ENCODE measurements around the gene STXBP4.

Gene STXBP4, protein sequence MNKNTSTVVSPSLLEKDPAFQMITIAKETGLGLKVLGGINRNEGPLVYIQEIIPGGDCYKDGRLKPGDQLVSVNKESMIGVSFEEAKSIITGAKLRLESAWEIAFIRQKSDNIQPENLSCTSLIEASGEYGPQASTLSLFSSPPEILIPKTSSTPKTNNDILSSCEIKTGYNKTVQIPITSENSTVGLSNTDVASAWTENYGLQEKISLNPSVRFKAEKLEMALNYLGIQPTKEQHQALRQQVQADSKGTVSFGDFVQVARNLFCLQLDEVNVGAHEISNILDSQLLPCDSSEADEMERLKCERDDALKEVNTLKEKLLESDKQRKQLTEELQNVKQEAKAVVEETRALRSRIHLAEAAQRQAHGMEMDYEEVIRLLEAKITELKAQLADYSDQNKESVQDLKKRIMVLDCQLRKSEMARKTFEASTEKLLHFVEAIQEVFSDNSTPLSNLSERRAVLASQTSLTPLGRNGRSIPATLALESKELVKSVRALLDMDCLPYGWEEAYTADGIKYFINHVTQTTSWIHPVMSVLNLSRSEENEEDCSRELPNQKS

DNA sequence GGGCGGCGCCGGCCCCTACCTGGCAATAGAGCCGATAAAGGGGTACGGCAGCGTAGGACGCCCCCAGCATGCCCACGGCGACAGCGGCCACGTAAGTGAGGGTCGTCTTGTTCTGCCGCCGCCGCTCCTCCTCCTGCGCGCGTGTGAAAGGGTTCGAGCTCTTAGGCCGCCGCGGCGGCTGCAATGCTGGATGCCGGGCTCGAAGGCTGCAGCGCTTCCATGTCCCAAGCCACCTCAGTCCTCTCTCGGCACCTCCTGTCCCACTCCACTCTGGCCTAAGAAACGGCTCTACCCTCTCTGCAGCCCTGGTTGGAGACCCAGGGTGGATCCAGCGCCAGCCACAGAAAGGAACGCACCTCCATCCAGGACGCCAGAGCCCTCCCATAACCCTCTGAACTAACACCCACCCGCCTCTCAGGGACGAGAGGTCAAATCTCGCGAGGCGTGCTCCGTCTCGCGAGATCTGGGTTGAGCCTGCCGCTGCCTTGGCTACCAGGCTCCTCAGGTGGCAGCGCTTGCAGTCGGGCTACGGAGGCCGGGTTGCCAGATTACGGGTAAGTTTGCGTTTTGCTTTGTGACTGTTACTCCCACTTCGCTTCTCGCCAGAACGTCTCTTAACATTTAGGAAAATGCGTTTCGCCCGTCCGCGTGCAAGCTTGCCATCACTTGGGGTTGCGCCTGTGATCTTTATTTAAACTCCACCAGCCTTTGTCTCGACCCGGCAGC lies at the start of gene STXBP4, which contains the start of gene COX11:
TSS of gene STXBP4 (plus strand) at position 504 of the 726 bp plus-strand sequence. CDS start 17,455 bp downstream, outside the sequence.
TSS of gene COX11 (minus strand) at position 393 of the 726 bp plus-strand sequence. CDS start at position 385, 8 bp downstream.
- peak; percentile 90 for DNase-seq
- ATAC-seq, result peak; percentile 95

DNA sequence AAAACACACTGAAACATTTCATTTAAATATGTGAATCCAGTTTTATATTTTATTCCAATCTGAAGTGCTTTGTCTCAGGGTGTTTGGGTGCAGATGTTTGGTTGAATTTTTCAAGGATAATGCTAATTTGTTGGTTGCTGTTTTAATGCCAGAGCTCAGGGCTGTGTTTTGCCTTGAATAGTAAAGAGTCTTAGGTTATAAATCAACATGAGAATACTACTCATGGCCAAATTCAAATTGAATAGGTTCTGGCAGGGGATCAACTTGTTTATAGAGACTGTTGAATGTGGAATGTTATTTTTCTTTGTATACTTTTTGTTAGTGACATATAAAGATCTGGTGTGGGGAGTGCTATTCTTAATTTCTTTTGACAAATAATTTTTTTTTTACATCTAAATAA lies 49.1 kb upstream of the STXBP4 start:
- DNase-seq, result no peak
- no peak for ATAC-seq

DNA sequence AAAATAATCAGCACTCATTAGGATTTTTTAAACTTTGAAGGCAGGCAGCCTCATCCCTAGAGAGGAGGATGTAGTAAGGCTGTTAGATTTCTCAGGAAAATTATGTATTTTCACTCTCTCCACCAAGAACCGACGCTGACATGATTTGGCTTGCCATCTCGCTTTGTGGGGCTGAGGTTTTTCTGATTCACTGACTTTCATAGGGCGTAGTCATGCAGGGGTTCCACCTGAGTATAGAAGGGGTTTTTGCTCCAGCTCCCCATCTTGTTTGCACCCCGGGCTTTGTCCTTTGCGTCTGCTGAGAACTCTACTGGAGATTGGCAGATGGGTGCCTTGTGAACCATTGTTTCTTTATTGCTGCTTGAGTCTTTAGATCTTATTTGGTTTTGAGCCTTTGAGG lies 47.7 kb upstream of the STXBP4 start:
- ATAC-seq (no peak), DNase-seq (no peak)

DNA sequence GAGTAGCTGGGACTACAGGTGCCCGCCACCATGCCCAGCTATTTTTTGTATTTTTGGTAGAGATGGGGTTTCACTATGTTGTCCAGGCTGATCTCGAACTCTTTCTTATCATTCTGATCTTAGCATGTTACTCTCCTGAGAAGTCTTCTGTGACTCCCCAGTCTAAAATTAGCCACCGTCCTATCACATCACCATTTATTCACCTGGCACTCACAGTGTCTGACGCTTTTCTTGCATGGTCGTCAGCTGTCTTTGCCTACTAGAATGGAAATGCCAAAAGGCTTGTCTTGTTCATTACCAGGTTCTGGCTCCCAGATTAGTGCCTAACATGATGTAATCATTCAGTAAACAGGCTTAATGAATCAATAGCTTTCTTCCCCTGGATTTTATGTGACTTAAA lies 44.2 kb upstream of the STXBP4 start:
- no peak for ATAC-seq
- no peak for DNase-seq

DNA sequence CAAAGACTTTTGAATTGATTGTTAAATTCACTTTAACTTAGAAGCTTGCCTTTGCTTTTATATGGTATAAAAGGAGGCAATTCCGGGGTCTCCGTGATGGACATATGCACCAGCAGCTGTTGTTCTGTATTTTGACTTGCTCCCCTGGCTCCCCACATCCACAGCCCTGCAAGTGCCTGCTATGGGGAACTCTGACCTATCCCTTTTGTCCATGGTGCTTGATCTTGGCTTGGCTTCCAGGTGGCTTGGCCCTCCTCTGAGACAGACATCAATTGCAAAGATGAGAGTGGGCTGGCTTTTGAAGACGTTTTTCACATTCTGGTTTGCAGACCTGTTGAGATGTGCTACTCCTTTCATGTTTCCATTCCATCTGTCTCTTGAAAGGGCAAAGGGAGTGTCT lies 41.0 kb upstream of the STXBP4 start:
- DNase-seq, result no peak
- ATAC-seq, result no peak

DNA sequence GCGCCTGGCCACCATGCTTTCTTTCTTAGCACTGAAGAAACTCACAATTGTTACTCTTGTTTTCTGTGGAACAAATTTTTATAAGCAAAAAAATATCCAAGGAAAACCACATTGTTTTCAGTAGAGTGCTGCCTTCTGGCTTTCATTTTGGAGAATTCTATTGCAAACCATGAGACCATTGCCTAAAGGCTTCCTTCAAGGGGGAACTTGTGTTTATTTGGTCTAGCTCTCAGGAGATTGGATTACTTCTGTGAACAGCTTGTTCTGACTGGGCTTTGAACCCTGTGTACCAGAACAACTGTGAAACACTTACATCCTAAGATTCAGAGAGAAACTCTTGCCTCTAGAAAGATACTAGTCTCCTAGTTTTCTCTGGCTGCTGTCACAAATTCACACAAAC lies 35.9 kb upstream of the STXBP4 start:
- ATAC-seq, result no peak
- no peak for DNase-seq

DNA sequence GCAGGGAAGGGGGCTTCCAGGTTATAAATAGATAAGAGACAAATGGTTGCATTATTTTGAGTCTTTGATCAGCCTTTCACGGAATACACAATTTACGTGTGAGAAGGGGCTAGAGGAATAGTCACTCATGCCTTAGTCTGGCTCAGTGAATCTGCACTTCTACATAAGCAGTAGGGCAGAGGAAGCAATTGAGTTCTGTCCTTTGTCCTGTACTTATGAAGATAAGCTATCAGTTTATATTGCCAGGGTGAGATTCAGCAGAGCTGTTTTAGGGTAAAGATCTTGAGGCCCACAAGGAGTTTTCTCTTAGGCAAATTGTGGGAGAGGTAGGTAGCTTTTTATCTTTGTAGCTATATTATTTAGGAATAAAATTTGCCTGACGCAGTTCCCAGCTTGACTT lies 34.6 kb upstream of the STXBP4 start:
- DNase-seq, result no peak
- no peak for ATAC-seq

DNA sequence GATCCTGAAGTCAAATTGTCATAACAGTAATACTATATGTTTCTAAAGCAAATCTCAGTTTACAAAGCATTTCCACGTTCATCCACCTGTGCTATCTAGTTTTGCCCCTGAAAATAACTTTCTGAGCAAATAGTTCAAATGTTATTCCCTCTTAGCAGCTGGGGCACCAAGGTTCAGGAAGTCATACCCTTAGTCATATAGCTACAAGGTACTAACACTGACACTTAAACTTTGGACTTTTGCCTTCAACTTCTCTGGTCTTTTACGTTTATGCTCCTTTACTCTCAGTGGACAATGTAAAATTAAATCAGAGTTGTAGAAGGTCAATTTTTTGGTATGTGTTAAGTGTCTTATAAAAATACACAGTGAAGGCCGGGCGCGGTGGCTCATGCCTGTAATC lies 33.1 kb upstream of the STXBP4 start:
- ATAC-seq (no peak), DNase-seq (no peak)

DNA sequence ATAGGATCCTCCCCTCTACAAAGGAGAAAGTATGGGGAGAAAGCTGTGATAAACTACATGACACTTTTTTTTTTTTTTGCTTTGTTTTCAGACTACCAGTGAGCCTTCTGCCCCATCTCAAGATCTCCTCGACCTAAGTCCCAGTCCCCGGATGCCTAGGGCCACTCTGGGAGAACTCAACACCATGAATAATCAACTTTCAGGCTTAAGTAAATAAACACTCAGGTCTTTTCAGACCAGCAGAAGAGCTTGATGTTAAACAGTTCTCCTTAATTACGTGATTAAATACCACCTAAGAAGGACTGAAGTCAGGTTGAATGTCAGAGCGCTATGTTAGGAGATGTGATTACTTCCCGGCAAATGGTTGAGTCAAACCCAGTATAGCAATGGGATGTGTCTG lies 31.5 kb upstream of the STXBP4 start:
- ATAC-seq (no peak), DNase-seq (no peak)

DNA sequence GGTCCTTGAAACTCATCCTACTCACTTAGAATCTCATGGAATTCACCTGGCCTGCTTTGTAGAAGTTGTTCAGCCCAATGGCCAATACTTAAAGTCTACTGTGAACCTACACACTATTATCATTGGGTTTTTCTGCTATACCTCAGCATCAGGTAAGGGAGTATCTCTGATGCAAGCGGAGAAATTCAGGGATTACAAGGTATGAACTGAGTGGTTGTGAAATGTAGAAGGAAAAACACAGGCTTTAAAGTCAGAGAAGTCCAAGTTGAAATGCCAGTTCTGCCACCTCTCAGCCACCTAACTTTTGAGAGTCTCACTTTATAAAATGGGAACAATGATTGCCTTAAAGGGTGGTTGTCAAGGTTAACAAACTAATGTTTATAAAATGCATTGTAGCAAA lies 31.1 kb upstream of the STXBP4 start:
- no peak for ATAC-seq
- DNase-seq, result no peak

DNA sequence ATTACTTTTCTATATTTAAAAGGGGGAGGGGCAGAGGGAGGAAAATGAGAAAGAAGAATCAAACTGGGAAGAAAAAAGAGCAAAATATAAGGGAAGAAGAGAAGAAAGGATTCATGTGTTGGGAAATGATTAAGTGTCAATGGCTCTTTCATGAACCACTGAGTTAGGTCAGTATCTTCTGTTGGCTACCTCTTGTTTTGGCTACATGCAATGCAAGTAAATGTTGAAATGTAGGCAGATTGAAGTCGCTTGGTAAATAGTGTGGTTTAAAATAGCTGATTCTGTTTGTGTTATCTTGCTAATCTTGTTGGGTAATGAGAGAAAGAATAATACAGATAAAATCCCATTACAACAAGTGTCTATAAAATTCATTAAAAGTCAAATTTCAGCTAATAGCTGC lies 27.3 kb upstream of the STXBP4 start:
- DNase-seq (no peak), ATAC-seq (no peak)

DNA sequence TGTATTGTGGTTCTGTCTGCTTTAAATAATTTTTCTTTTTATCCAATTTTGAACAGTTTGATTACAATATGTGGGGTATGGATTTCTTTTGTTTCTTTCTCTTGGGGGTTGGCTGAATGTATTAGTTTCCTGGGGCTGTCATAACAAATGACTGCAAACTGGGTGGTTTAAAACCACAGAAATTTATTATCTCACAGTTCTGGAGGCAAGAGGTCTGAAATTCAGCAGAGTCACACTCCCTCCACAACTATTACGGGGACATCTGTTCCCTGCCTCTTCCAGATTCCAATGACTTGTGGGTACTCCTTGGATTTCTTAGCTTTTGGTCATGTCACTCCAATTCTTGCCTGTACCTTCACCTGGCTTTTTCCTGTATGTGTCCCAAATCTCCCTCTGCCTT lies 23.8 kb upstream of the STXBP4 start:
- ATAC-seq (no peak), DNase-seq (no peak)

DNA sequence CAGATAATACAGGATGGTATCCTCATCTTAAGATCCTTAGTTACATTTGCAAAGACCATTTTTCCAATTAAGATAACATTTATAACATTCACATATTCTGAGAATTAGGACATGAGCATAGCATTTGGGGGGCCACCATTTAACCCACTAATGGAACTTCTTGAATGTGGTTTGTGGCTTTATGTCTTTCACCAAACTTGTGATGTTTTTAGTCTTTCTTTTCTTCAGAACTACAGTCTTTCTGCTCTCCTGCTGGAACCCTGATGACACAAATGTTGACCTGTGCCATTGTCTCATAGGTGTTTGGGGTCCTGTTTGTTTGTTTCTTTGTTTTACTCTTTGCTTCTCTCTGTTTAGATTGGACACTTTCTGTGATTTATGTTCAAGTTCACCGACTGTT lies 23.3 kb upstream of the STXBP4 start:
- ATAC-seq (no peak), DNase-seq (no peak)

DNA sequence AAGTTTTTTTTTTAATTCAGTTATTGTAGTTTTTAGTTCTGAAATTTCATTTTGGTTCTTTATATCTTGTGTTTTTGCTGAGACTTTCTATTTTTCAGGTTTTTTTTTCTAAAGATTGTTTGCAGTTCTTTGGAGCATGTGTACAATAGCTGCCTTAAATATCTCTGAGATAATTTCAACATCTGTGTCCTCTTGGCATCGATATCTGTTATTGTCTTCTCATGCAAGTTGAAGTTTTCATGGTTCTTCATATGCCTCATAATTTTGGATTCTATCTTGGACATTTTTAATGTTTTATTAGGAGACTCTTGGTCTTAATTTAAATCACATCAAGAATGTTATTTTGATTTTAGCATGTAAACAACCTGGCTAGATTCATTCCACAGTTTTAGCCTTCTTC lies 22.9 kb upstream of the STXBP4 start:
- no peak for DNase-seq

DNA sequence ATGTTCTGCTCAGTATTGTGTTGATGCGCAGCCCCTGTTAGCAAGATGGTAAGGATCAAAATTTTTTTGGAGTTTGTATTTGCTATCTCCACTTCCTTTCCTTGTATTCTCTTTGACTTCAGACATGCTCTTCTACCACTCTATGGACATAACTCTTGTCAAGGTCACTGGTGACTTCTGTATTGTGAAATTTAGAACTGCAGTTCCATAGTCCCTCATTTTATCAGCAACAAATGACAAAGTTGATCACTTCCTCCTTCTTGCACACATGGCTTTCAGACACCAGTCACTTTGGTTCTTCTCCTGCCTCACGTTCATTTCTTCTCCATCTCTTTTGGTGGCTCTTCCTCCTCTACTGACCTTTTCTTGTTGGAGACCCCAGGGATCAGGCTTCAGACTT lies 21.2 kb upstream of the STXBP4 start:
- ATAC-seq (no peak), DNase-seq (no peak)

More for the DNA sequence above, 22.9 kb upstream of the STXBP4 start:
- no peak for ATAC-seq

DNA sequence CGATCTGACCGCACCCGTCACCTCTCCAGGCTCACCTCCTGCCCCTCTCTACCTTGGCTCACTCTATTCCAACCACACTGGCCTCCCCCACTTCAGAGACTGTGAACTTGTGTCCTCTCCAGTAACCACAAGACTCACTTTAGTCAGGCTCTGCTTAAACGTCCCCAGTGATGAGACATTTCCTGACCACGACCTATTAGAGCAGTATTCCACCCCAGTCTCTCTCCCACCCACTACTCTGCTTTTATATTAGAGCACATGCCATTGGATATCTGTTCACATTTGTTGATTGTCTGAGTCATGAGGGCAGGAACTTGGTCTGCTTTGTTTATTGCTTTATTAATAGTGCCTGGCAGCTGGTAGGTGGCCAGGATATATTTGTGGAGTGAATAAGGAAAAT lies 20.2 kb upstream of the STXBP4 start:
- DNase-seq (no peak), ATAC-seq (peak; percentile 80)

DNA sequence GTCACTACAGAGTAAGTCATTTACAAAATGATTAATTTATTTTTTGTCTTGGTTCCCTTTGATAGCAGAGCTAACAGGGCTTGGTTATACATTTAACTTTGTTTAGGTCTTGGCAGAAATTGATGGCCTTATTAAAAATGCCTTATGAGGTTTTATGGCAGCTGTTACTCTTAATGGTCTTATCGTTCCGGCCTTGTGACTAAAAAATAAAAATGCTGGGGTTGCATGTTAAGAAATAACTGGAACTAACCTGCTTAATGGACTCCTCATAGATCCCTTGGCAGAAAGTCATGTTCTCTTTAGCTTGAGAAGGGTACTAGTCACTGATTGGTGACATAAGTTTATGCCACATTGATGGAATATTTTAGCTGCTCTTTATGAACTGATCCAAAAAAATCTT lies 18.4 kb upstream of the STXBP4 start:
- ATAC-seq, result no peak

DNA sequence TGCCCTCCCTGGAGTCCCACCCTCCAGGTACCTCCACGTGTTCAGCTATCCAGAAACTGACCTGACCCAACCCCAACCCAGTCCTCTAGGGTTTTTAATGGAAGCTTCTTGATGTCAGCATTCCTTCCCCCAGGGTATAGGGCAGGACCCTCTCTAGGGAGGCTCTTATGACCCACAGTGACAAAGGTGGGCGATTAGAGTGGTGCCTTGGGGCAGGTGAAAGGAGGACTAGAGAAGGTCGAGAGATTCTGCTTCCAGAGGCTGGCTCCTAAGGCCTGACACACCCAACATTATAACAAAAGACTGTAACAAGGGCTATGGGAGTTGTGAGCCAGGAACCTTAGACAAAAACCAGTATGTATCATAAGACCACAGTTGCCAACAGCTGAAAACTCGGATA lies 17.3 kb upstream of the STXBP4 start:
- ATAC-seq (no peak), DNase-seq (no peak)

More for the DNA sequence above, 18.4 kb upstream of the STXBP4 start:
- DNase-seq, result no peak

DNA sequence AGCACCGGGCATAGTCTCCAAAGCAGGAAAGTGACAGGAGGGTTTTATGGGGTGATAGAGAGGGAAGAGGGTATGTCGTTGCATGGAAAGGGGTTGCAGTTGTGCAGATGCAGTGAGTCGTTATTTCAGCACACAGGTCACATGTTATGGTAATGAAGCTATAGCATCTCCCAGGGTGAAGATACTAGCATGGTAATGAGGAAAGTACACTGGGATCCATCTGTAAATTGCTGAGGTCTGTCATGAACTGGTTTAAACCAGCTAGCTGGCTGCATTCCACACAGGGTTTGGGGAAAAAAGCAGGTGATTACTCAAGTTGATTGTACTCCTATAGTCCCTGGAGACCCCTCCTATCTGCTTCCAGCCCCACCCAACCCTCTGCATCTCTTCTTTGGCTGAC lies 11.8 kb upstream of the STXBP4 start:
- DNase-seq, result no peak
- ATAC-seq, result no peak

DNA sequence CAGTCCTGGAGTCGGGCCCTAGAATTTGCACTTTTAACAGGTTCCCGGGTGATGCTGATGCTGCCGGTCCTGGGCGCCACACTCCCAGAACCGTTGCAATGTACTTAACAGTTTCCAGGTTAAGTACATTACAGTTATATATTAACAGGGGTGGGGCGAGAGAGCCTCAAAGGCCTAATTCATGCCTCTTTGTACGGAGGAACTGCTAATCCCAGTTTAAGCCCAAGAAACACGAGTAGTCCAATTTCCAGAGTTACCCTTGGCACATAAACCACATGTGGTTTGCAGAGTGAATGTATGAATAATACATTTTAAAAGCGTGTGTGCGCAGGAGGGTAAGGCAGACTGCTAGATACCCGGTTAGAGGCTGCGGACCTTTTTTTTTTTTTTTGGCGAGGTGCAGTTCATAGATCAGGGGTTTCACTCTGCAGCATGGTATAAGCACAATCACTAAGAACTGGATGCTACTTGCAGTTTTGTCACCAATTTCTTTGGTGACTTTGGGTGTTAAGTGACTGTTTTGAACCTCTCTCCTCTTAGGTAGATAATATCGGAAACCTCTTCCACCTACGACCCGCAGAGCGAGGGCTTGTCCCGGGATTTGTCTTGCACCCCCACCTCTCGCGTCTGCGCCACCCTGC lies 824 bp upstream of the STXBP4 start:
- peak; percentile 32 for ATAC-seq
- peak; percentile 62 for DNase-seq

DNA sequence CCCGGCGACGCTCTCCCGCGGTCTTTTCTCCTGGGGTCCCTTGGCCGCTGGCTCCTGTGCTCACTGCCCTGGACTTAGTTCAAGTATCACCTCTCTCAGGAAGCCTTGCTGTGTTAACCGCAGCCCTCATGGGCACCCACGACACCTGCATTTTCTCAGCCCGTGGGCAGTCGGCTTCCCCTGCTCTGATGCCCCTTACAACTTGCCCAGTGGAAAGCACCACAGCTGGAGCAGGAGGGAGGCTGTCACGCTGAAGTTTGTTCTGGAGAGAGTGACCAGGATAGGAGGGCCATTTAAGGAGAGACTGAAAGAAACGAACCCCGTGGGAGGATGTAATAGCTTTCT lies 395 bp downstream of the STXBP4 start:
- DNase-seq (no peak), ATAC-seq (peak; percentile 30)

DNA sequence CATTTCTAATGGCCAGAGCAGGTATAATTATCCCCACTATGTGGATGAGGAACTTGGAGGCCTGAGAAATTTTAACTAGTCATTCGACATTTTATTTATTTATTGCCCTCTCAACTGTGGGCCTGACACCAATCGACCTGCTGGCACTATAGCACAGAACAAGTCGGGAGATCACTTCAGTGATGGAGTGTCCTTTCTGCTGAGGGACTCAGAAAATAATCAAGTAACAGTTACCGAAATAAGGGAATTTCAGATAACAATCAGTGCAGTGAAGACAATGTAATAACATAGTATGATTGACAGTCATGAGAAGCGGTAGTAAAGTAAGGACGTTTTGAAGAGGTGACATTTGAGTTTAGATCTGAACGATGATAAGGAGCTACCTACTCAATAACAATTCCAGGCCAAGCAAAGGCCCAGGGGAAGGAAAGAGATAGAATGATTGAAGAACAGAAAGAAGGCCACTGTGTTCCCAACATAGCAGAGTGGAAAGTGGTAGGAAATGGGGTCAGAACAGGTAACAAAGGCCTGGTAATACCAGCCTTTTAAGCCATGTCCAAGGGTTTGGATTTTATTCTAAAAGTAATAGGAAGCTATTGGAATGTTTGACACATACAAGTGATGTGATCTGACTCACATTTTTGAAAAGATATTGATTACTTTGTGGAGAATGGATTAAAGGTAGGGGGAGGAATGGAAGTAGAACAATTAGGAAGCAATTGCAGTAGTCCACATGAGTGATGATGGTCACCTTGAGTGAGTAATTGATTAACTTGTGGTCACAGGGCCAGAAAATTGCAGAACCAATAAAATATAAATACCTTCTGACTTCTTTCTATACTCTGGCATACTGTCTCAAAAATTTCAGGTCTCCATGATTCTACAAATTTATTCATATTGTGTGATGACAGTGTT lies 1.4 kb downstream of the STXBP4 start:
- DNase-seq (no peak), ATAC-seq (no peak)

Data from stimulated activated naive CD8-positive, alpha-beta T cell treated with anti-CD3 and anti-CD28 coated beads, Interleukin-15, Interleukin-2, amounts not matched to agents 100 U/mL and 50 U/mL, for 24 hours (primary cell).